Smooth muscle cell (in vitro differentiated cells): ENCODE data around the gene SECISBP2. TPM values are rescaled to one million over a fixed set of nuclear protein-coding genes. Genes with fewer than 3 reads are reported as not detected.

Experiments
- DNase-seq: peaks from one replicate; lab custom pipeline; 2025; ENCODE audit not compliant: unreplicated experiment; lab: John Stamatoyannopoulos, UW
- H2AFZ ChIP-seq: fragments of 200-600 bp; sonication (generic); 2 replicates; pipeline ENCODE4 v1.6.0; 2016; ENCODE audit warnings: antibody characterized with exemption, low read depth, mild to moderate bottlenecking
- H3F3A ChIP-seq: fragments of 200-600 bp; sonication (generic); 2 replicates; pipeline ENCODE4 v1.6.0; 2017; ENCODE audit warnings: antibody characterized with exemption, low read depth
- H3K27ac ChIP-seq: fragments of 200-600 bp; sonication (generic); 2 replicates; pipeline ENCODE4 v1.5.1; 2016; ENCODE audit warnings: low read depth, mild to moderate bottlenecking
- H3K27me3 ChIP-seq: fragments of 200-600 bp; sonication (generic); 2 replicates; pipeline ENCODE4 v1.6.1; 2016; ENCODE audit warnings: low read depth, mild to moderate bottlenecking
- H3K36me3 ChIP-seq: fragments of 200-600 bp; sonication (generic); 2 replicates; pipeline ENCODE4 v1.5.1; 2016; ENCODE audit warnings: low read depth
- H3K4me1 ChIP-seq: fragments of 200-600 bp; sonication (generic); 2 replicates; pipeline ENCODE4 v1.5.1; 2016; ENCODE audit warnings: low read depth
- H3K4me2 ChIP-seq: fragments of 200-600 bp; sonication (generic); 2 replicates; pipeline ENCODE4 v1.6.0; 2016; ENCODE audit warnings: mild to moderate bottlenecking
- H3K4me3 ChIP-seq: fragments of 200-600 bp; sonication (generic); 2 replicates; pipeline ENCODE4 v1.5.1; 2016; ENCODE audit warnings: mild to moderate bottlenecking
- H3K79me2 ChIP-seq: fragments of 200-600 bp; sonication (generic); 2 replicates; pipeline ENCODE4 v1.6.0; 2016; ENCODE audit warnings: low read depth, mild to moderate bottlenecking
- H3K9ac ChIP-seq: fragments of 200-600 bp; sonication (generic); 2 replicates; pipeline ENCODE4 v1.6.0; 2016; ENCODE audit warnings: low read depth
- H3K9me3 ChIP-seq: fragments of 200-600 bp; sonication (generic); replicated peaks from 2 replicates; pipeline ENCODE4 v1.5.1; 2016; ENCODE audit warnings: low read depth
- H4K20me1 ChIP-seq: fragments of 200-600 bp; sonication (generic); 2 replicates; pipeline ENCODE4 v1.6.0; 2016; ENCODE audit warnings: low read depth
- WGBS: methylation state at CpG from one replicate; pipeline ENCODE4 v1.1.7; 2016; ENCODE audit warnings: low lambda C conversion rate; 5-methylcytosine and 5-hydroxymethylcytosine counted together
- polyA plus RNA-seq: library from polyadenylated mRNA; unstranded; fragments of >200 nt; fragmentation: Nextera tagmentation; extraction: Ambion mirVana; gene quantifications from 2 replicates; pipeline ENCODE4 v1.2.1, GENCODE V29; 2016
- total RNA-seq: library from RNA; depleted of rRNA; stranded (reverse); fragments of >200 nt; gene quantifications from 2 replicates; pipeline ENCODE4 v1.2.3, GENCODE V29; 2014
- TF ChIP-seq, protein P1 (sequence below): fragments of 200-600 bp; sonication (generic); IDR thresholded peaks from 2 replicates; pipeline ENCODE4 v1.5.1; 2017; ENCODE audit warnings: borderline replicate concordance, mild to moderate bottlenecking, antibody characterized with exemption; ENCODE audit not compliant: insufficient read depth, poor library complexity, severe bottlenecking

Gene SECISBP2
- total and polyA plus RNA-seq, 2 experiments from 2014 or later: 12.2 to 25.1 TPM

DNA sequence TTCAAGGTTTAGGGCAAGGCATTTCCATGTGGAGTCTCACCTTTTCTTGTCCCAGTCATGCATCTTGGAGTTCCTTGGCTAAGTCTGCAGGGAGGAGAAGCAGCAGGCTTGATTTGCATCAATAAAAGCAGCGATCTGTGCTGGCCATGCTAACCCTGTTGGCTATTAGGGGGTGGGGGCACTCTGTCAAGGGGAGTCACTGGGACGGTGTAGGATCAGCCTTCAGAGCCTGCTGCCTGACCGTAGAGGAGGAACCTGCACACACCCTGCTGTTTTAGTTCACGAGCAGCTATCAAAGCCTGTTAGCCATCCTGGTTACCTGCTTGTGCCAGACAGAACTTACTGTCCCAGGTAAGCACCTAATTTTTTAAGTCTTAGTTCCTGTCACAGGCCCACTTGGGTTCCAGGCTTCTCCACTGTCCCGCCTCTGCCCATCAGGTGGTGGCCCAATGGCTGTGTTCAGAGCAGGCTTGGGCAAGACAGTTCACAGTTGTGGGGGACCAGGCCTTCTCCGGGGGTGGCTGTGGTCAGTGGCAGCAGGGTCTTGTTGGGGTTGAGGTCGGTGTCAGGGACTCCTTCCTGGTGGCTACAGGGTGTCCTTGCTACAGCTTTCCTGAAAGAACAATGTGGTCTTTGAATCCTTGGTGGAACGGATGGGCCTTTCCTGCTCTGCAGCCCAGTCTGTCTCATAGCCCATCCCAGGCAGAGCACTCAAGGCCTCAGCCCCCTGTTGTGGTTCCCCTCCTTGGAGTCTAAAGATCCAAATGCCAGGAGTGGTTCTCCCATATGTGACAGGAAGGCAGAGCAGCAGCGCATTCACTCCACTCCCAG, 43.7 kb downstream of the SECISBP2 start:
- Histone ChIP-seq H2AFZ (no peak overlapping the region), H3K36me3 (no peaks in the 10 kb centered on the region), H3K4me1 (no peaks in the 10 kb centered on the region), H3K27ac (no peak overlapping the region), H3K27me3 (no peaks in the 10 kb centered on the region), H3K79me2 (no peaks in the 10 kb centered on the region), H3F3A (no peaks in the 10 kb centered on the region), H3K9ac (no peak overlapping the region), H4K20me1 (no peaks in the 10 kb centered on the region), H3K9me3 (no peaks in the 10 kb centered on the region), H3K4me2 (no peak overlapping the region), H3K4me3 (no peak overlapping the region)
- TF ChIP-seq, protein P1, sequence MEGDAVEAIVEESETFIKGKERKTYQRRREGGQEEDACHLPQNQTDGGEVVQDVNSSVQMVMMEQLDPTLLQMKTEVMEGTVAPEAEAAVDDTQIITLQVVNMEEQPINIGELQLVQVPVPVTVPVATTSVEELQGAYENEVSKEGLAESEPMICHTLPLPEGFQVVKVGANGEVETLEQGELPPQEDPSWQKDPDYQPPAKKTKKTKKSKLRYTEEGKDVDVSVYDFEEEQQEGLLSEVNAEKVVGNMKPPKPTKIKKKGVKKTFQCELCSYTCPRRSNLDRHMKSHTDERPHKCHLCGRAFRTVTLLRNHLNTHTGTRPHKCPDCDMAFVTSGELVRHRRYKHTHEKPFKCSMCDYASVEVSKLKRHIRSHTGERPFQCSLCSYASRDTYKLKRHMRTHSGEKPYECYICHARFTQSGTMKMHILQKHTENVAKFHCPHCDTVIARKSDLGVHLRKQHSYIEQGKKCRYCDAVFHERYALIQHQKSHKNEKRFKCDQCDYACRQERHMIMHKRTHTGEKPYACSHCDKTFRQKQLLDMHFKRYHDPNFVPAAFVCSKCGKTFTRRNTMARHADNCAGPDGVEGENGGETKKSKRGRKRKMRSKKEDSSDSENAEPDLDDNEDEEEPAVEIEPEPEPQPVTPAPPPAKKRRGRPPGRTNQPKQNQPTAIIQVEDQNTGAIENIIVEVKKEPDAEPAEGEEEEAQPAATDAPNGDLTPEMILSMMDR: no peak
- DNase-seq: no peak
- 92% methylated on average over 9 of the region's 9 CpGs for WGBS

DNA sequence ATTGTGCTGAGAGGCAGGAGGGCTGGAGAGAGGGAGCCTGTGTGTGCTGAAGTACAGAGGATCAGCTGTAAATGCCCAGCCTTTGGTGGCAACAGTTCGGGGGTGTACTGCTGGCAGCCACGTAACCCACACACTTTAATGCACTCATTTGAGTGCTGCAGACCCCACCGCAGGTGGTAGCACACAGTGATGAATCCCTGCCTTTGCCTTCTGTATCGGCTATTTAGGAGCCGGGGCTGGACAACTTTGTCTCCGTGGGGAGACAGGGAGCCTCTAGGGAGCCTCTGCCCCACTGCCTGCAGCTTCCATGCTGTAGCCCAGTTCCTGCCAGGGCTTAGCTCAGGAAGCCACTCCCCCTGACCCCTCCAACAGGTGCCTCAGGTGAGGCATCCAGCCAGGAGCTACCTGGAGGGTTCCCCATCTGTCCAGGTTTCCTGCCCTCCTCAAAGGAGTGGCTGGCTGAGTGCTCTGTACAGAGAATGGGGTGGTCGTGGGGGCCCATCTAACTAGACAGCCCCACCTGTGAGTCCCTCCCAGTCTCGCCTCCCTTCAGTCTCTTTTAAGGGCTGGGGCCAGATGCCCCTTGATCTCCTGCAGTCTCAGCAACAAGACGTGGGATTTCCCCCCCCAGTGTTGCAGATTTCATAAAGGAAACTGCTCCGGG, 44.5 kb downstream of the SECISBP2 start:
- no peaks in the 10 kb centered on the region for H3K79me2 ChIP-seq
- H3K4me2 ChIP-seq: no peak overlapping the region
- TF ChIP-seq, protein P1: no peak
- H3K9ac ChIP-seq: no peak overlapping the region
- H3K4me1 ChIP-seq: no peaks in the 10 kb centered on the region
- 92% methylated on average over 10 of the region's 10 CpGs for WGBS
- H2AFZ ChIP-seq: no peak overlapping the region
- H4K20me1 ChIP-seq: no peaks in the 10 kb centered on the region
- no peak overlapping the region for H3K27ac ChIP-seq
- no peak for DNase-seq
- H3K9me3 ChIP-seq: no peaks in the 10 kb centered on the region
- no peaks in the 10 kb centered on the region for H3K36me3 ChIP-seq
- no peaks in the 10 kb centered on the region for H3F3A ChIP-seq
- H3K27me3 ChIP-seq: no peaks in the 10 kb centered on the region
- no peak overlapping the region for H3K4me3 ChIP-seq

DNA sequence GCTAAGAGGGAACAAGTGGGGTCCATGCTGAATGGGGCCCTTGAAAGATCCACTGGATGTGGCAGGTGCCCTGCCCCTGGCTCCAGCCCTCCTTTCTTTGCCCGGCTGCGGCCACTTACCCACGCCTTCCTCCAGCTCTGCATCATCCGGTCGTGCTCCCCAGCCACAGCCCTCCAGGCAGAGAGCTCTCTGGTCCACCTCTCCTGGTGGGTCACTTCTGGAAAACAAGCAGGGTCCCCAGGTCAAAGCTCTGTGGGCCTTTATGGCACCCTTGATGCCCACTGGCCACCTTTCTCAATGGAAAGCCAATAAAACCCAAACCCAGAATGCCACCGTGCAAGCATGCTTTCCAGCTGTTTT, 45.0 kb downstream of the SECISBP2 start:
- H2AFZ ChIP-seq: no peak overlapping the region
- over 99% methylated on average over 6 of the region's 6 CpGs for WGBS
- TF ChIP-seq, protein P1: no peak

More for the DNA sequence above, 45.0 kb downstream of the SECISBP2 start:
- no peak overlapping the region for H3K9ac ChIP-seq
- H3K79me2 ChIP-seq: no peaks in the 10 kb centered on the region
- H3K27ac ChIP-seq: no peak overlapping the region
- no peak for DNase-seq
- no peaks in the 10 kb centered on the region for H3K36me3 ChIP-seq
- H3K4me2 ChIP-seq: no peak overlapping the region
- no peak overlapping the region for H3K4me3 ChIP-seq
- no peaks in the 10 kb centered on the region for H4K20me1 ChIP-seq
- no peaks in the 10 kb centered on the region for H3F3A ChIP-seq
- H3K27me3 ChIP-seq: no peaks in the 10 kb centered on the region
- H3K4me1 ChIP-seq: no peaks in the 10 kb centered on the region
- no peaks in the 10 kb centered on the region for H3K9me3 ChIP-seq
